Lower lobe of right lung (tissue), 2 donors: ENCODE results near the gene TRAPPC12. TPM values are rescaled to one million over a fixed set of nuclear protein-coding genes. Genes with fewer than 3 reads are reported as not detected.

Source experiments
- ATAC-seq, 2 donors: fragments of 200-7000 bp; cut with Tn5 transposase; one replicate each; pipeline ENCODE4 v1.9.1; 2020 to 2022; ENCODE audit warnings: mild to moderate bottlenecking in 2 of 2, moderate library complexity in 2 of 2
- DNase-seq: peaks from one replicate; pipeline ENCODE4 v3.0.0-alpha.2; 2020
- H3K27ac ChIP-seq: fragments of 200-600 bp; one replicate; pipeline ENCODE4 v1.8.0; 2022
- H3K27me3 ChIP-seq: fragments of 200-600 bp; one replicate; pipeline ENCODE4 v1.8.0; 2022; ENCODE audit warnings: low read depth
- H3K36me3 ChIP-seq: fragments of 200-600 bp; one replicate; pipeline ENCODE4 v1.8.0; 2022; ENCODE audit warnings: mild to moderate bottlenecking
- H3K4me1 ChIP-seq: fragments of 200-600 bp; one replicate; pipeline ENCODE4 v1.8.0; 2022
- H3K4me3 ChIP-seq: fragments of 200-600 bp; one replicate; pipeline ENCODE4 v1.8.0; 2022; ENCODE audit warnings: mild to moderate bottlenecking
- H3K9me3 ChIP-seq: fragments of 200-600 bp; one replicate; pipeline ENCODE4 v1.8.0; 2022
- CTCF ChIP-seq: fragments of 200-600 bp; IDR thresholded peaks from one replicate; pipeline ENCODE4 v1.8.0; 2022; ENCODE audit warnings: antibody characterized with exemption, mild to moderate bottlenecking
- intact Hi-C: fragments of 100-400 bp; cut with DNase I; formaldehyde crosslinking; loops from one replicate; pipeline ENCODE4 v1.11.0; 2022
- total RNA-seq: library from RNA; stranded (reverse); fragmentation: NEBNext Ultra II Directional; extraction: Animal tissue kit (Norgen Biotek cat#: 25700); gene quantifications from one replicate; pipeline ENCODE4 v1.2.1, GENCODE V29; 2021
- donor health status: DM: no; HTN: yes; CAD: no; lungs with severe emphysema.

TRAPPC12 gene
- total RNA-seq, 1 donor from 2014 or later, result 93.8 TPM

DNA sequence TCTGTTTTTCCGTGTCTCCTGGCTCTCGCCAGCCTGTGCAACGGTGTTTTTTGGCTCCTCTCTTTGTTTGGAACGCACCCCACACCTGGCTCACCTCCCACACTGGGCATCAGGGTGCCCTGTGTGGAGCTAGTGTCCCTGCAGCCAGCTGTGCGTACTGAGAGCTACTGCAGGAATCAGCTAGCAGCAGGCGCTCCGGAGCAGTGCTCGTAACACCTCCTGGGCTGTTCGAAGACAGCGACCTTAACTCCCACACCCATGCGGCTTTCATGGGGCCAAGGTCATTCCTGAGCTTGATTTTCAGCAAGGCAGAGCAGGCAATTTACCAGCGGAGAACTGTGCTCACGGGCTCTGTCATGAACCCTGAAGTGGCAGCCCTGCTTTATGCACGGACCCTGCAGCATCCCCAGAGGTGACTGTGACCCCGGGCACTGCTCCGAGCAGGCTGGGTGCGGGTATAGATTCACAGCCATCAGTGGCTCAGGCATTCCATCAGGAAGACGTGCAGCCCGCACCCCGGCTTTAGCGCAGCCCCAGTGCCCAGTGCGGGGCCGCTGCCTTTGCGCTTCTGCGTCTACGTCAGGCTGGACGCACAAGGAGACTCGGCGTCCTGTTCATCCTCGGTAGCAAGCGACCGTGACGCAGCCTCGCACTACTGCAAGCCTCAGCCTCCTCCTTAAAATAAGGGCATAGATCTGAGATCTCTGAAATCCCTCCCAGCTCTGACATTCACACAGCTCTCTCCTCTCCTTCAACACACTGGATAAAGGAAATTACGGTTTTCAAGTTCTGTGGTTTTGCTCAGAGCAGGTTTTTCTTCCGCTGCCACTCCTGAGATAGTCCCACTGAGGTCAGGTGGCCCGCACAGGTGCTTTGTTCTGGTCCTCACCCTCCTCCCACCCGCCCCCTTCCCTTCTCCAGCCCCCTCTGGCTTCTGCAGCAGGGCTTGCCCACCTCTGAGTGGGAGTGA lies 81.6 kb downstream of the TRAPPC12 start:
- DNase-seq, result peak; percentile 41
- ATAC-seq, result no peak
- Histone ChIP-seq H3K36me3 (peaks cover 88% of the 10 kb centered on the region), H3K4me3 (no peak overlapping the region), H3K27ac (no peak overlapping the region), H3K9me3 (no peaks in the 10 kb centered on the region), H3K4me1 (peaks cover 7% of the 10 kb centered on the region), H3K27me3 (no peaks in the 10 kb centered on the region)
- intact Hi-C loops, result no loop called here
- TF ChIP-seq CTCF, result no peak

DNA sequence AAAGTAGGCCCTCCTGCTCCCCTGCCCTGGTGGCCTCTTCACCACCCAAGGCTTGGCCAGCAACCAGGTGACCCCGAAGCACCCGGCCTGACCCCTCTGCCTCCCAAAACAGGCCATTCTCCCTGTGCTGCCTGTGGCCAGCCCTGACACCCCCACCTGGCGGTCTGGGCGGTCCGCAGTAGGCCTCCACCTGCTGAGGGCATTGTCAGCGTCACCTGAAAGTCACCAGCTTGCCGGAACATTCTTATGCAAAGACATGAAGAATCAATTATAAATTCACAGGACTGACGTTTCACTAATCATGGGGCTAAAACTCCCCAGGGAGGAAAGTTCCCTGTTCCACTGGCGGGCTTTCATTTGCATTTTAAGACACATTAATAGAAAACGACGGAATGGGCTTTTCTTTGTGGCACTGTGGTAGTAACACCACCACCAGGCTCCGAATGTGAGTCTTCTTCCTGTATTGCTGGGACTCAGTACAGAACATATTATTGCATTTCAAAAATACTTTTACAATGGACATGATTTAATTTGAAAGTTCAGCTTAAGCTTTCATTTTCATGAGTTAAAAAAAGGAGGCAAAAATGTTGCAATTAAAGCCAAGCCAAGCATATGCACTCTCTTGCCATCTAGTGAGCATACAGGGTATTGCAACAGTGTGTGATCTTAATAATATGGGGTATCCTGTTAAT lies 82.5 kb downstream of the TRAPPC12 start:
- Histone ChIP-seq H3K4me1 (peaks cover 7% of the 10 kb centered on the region), H3K4me3 (no peak overlapping the region), H3K9me3 (no peaks in the 10 kb centered on the region), H3K36me3 (peaks cover 88% of the 10 kb centered on the region), H3K27me3 (no peaks in the 10 kb centered on the region), H3K27ac (peak overlapping the region; percentile 20)
- TF ChIP-seq CTCF, result peak; percentile 89
- intact Hi-C loops, result no loop called here
- DNase-seq (peak; percentile 25), ATAC-seq (peak; percentile 38 to 50)

DNA sequence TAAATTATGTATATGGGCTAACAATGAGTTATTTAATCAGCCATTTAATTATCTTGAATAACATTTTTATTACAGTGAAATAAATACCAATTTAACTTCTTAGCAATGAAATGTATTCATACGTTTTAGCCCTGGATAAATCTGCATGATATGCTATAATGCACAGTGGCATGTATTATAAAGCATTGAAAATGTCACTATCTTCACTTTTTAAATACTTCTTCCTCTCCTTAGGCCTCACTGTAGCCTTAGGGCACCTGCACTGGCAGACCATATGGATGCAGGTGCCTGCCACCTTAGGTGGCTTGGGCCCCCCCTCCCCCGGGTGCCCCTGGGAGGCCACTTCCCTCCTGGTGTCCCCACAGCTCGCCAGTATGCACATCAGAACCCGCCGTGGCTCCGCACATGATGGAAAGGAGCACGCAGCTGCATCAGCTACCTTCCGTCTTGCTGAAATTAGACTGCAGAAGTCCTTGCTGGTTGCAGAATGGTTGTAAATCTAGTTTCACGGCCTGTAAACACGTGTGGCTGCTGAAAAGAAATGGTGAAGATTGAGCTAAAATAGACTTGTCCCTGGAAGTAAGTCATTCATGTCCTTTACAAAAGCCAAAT lies 83.1 kb downstream of the TRAPPC12 start:
- Histone ChIP-seq H3K4me1 (peaks cover 7% of the 10 kb centered on the region), H3K4me3 (no peak overlapping the region), H3K27ac (no peak overlapping the region), H3K27me3 (no peaks in the 10 kb centered on the region), H3K36me3 (peaks cover 88% of the 10 kb centered on the region), H3K9me3 (no peaks in the 10 kb centered on the region)
- TF ChIP-seq CTCF, result peak; percentile 6
- ATAC-seq (no peak), DNase-seq (peak; percentile 30)
- intact Hi-C loops, result no loop called here

DNA sequence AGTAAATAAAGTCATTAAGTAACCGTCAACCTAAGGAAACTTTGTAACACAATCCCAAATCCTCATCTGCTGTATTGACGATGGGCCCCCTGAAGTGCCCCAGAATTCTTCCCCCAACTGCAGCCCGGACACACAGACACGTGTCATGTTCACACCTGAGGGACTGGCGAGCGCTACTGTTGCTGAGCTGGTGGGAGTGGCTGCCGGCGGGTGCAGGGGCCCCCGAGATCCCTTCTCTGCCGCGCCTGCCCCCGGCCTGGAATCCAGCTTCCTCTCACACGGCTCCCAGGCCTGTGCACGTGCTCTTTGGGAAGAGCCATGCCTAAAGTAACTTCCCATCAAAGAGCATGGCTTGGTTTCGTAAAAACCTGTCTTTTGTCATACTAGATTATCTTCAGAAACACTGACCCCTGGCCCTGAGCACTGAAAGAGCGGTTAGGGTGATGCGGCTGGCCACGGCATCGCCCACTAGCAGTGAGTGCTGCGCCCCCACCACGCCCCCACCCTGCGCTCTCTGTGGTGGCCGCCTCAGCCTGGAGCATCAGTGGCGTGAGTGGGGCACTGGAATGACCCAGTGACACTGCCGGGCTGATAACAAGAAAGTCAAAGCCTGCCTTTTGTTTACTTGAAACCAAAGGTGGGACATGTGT lies 83.8 kb downstream of the TRAPPC12 start:
- no peak overlapping the region for H3K27ac ChIP-seq
- no peak for ATAC-seq

More for the DNA sequence above, 83.8 kb downstream of the TRAPPC12 start:
- Histone ChIP-seq H3K4me3 (no peak overlapping the region), H3K9me3 (no peaks in the 10 kb centered on the region), H3K4me1 (peaks cover 7% of the 10 kb centered on the region), H3K27me3 (no peaks in the 10 kb centered on the region), H3K36me3 (peaks cover 88% of the 10 kb centered on the region)
- peak; percentile 35 for DNase-seq
- intact Hi-C loops, result no loop called here
- no peak for TF ChIP-seq CTCF
